Measurements from ENCODE around the gene EPAS1.

Gene EPAS1

DNA sequence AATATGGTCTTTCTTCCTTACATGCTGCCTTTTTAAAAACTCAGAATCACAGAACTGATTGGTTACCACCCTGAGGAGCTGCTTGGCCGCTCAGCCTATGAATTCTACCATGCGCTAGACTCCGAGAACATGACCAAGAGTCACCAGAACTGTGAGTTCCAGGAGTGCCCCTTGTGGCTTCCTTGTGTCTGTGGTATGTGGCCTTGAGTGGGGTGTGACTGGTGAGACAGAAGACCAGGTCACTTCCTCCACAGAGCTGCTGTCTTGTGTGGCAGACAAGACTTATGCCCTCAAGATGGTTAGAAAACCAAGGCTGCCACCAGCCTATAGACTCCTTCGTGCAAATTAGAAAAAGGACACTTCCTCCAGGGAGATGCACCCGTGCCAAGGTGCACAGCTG, 72.6 kb downstream of the EPAS1 start:
- H3K4me3 ChIP-seq (ENCODE audit: low read depth in 1 of 2, low read length in 2 of 2) = no peak overlapping the region
- peaks cover 0 to 5% of the 10 kb centered on the region in 2 donors for H3K4me1 ChIP-seq (ENCODE audit: control insufficient read depth in 1 of 2, insufficient read depth in 2 of 2, low read length in 2 of 2)
- no peaks in the 10 kb centered on the region for H3K27me3 ChIP-seq (ENCODE audit: control insufficient read depth in 1 of 2, insufficient read depth in 2 of 2, low read length in 2 of 2)
- H3K9me3 ChIP-seq (ENCODE audit: control insufficient read depth in 1 of 2, low read length in 2 of 2) = no peaks in the 10 kb centered on the region
- peaks cover 34 to 58% of the 10 kb centered on the region in 2 donors for H3K36me3 ChIP-seq (ENCODE audit: control insufficient read depth in 1 of 2, insufficient read depth in 2 of 2, low read length in 2 of 2)
- no peak overlapping the region for H3K9ac ChIP-seq (ENCODE audit: low read depth in 1 of 2, low read length in 2 of 2)
- H3K27ac ChIP-seq (ENCODE audit: low read depth, low read length) = no peak overlapping the region

DNA sequence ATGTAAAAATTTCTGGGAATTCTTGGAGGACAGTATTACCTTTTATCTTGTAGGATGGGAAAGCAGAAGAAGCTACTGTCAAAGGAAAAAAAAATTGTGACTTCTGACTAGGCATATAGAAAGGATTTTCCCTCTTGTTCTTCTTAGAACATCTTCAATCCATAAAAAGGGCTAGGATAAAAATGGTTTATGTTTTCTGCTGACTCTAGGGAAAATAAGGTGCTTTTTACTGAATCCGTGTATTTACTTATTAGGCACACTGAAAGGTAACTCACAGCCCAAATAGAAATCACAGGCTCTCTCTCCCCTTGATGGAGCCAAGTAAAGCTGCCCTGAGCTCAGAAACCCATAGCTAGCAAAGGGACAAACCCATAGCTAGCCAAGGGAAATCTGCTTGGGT, 74.6 kb downstream of the EPAS1 start:
- Histone ChIP-seq H3K27me3 (ENCODE audit: control insufficient read depth in 1 of 2, insufficient read depth in 2 of 2, low read length in 2 of 2) (no peaks in the 10 kb centered on the region), H3K4me1 (ENCODE audit: control insufficient read depth in 1 of 2, insufficient read depth in 2 of 2, low read length in 2 of 2) (no peaks in the 10 kb centered on the region), H3K9me3 (ENCODE audit: control insufficient read depth in 1 of 2, low read length in 2 of 2) (no peaks in the 10 kb centered on the region), H3K36me3 (ENCODE audit: control insufficient read depth in 1 of 2, insufficient read depth in 2 of 2, low read length in 2 of 2) (peaks cover 39 to 73% of the 10 kb centered on the region in 2 donors), H3K4me3 (ENCODE audit: low read depth in 1 of 2, low read length in 2 of 2) (no peak overlapping the region), H3K27ac (ENCODE audit: low read depth, low read length) (no peak overlapping the region), H3K9ac (ENCODE audit: low read depth in 1 of 2, low read length in 2 of 2) (no peak overlapping the region)

DNA sequence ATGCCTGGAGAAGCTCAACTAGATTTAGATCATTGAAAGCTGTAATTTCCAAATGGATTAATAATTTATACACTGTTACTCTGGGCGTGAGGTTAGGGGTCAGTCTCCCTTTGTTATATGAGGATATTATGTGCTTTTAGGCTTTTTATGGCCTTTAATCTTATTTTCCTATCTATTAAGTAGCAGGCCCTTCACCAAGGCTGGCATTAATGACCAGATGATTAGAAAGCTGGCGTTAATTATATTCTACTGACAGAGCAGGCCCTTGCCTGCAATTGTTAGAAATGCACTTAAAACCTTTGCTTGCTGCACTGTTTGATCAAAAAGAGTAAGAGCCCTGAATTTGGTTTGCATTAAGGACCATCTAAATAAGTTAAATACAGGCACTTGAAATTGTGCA, 75.3 kb downstream of the EPAS1 start:
- Histone ChIP-seq H3K36me3 (ENCODE audit: control insufficient read depth in 1 of 2, insufficient read depth in 2 of 2, low read length in 2 of 2) (peaks cover 41 to 74% of the 10 kb centered on the region in 2 donors), H3K27ac (ENCODE audit: low read depth, low read length) (no peak overlapping the region)

DNA sequence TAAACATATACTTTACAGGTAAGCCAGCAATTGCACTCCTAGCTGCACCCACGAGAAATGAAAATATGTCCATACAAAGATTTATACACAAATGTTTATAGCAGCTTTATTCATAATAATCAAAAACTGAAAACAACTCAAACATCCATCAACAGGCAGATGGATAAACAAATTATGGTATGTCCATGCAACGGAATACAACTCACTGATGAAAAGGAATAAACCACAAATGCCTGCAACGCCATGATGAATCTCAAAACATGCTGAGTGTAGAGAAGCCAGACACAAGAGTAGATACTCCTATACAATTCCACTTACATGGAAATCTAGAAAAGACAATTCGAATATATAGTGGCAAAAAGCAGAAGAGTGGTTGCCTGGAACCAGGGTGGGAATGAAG, 76.0 kb downstream of the EPAS1 start:
- Histone ChIP-seq H3K4me3 (ENCODE audit: low read depth in 1 of 2, low read length in 2 of 2) (no peak overlapping the region), H3K9ac (ENCODE audit: low read depth in 1 of 2, low read length in 2 of 2) (no peak overlapping the region), H3K27ac (ENCODE audit: low read depth, low read length) (no peak overlapping the region), H3K9me3 (ENCODE audit: control insufficient read depth in 1 of 2, low read length in 2 of 2) (no peaks in the 10 kb centered on the region), H3K36me3 (ENCODE audit: control insufficient read depth in 1 of 2, insufficient read depth in 2 of 2, low read length in 2 of 2) (peaks cover 47 to 81% of the 10 kb centered on the region in 2 donors), H3K27me3 (ENCODE audit: control insufficient read depth in 1 of 2, insufficient read depth in 2 of 2, low read length in 2 of 2) (no peaks in the 10 kb centered on the region), H3K4me1 (ENCODE audit: control insufficient read depth in 1 of 2, insufficient read depth in 2 of 2, low read length in 2 of 2) (no peaks in the 10 kb centered on the region)

More for the DNA sequence above, 75.3 kb downstream of the EPAS1 start:
- H3K4me1 ChIP-seq (ENCODE audit: control insufficient read depth in 1 of 2, insufficient read depth in 2 of 2, low read length in 2 of 2) = no peaks in the 10 kb centered on the region
- H3K9me3 ChIP-seq (ENCODE audit: control insufficient read depth in 1 of 2, low read length in 2 of 2) = no peaks in the 10 kb centered on the region
- no peak overlapping the region for H3K4me3 ChIP-seq (ENCODE audit: low read depth in 1 of 2, low read length in 2 of 2)
- no peak overlapping the region for H3K9ac ChIP-seq (ENCODE audit: low read depth in 1 of 2, low read length in 2 of 2)
- no peaks in the 10 kb centered on the region for H3K27me3 ChIP-seq (ENCODE audit: control insufficient read depth in 1 of 2, insufficient read depth in 2 of 2, low read length in 2 of 2)

DNA sequence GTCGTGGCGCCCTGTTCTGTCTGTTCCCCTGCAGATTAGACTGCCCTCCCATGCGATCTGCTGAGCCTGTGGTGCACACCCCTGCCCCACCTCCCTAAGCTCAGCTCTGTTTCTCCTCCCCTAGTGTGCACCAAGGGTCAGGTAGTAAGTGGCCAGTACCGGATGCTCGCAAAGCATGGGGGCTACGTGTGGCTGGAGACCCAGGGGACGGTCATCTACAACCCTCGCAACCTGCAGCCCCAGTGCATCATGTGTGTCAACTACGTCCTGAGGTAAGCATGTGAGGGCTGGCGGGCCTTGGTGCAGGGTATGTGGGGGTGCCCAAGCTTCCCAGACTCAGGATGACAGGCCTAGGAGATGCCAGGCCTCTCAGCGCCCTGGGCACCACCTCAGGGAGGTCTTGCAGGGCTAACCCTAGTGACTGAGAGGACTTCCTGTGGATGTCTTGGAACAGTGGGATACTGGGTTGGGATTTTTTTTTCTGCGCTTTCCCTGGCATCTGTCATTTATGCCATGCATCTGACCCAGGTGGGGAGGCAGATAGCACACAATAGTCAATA, 78.4 kb downstream of the EPAS1 start:
- Histone ChIP-seq H3K27me3 (ENCODE audit: control insufficient read depth in 1 of 2, insufficient read depth in 2 of 2, low read length in 2 of 2) (no peaks in the 10 kb centered on the region), H3K36me3 (ENCODE audit: control insufficient read depth in 1 of 2, insufficient read depth in 2 of 2, low read length in 2 of 2) (peaks cover 57 to 84% of the 10 kb centered on the region in 2 donors), H3K27ac (ENCODE audit: low read depth, low read length) (no peak overlapping the region), H3K9ac (ENCODE audit: low read depth in 1 of 2, low read length in 2 of 2) (no peak overlapping the region), H3K9me3 (ENCODE audit: control insufficient read depth in 1 of 2, low read length in 2 of 2) (no peaks in the 10 kb centered on the region), H3K4me3 (ENCODE audit: low read depth in 1 of 2, low read length in 2 of 2) (no peak overlapping the region), H3K4me1 (ENCODE audit: control insufficient read depth in 1 of 2, insufficient read depth in 2 of 2, low read length in 2 of 2) (no peaks in the 10 kb centered on the region)

DNA sequence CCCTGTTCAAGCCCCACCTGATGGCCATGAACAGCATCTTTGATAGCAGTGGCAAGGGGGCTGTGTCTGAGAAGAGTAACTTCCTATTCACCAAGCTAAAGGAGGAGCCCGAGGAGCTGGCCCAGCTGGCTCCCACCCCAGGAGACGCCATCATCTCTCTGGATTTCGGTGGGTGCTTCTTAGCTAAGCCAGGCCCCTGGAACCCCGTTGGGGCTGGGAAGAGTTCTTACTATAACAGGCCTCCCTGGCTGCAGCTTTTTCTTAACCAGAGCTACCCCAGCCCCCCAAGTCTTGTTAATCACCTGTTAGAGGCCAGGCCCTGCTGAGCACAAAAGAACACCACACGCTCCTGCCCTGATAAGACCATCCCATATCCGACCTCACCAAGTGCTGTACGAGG, 79.4 kb downstream of the EPAS1 start:
- no peak overlapping the region for H3K9ac ChIP-seq (ENCODE audit: low read depth in 1 of 2, low read length in 2 of 2)

DNA sequence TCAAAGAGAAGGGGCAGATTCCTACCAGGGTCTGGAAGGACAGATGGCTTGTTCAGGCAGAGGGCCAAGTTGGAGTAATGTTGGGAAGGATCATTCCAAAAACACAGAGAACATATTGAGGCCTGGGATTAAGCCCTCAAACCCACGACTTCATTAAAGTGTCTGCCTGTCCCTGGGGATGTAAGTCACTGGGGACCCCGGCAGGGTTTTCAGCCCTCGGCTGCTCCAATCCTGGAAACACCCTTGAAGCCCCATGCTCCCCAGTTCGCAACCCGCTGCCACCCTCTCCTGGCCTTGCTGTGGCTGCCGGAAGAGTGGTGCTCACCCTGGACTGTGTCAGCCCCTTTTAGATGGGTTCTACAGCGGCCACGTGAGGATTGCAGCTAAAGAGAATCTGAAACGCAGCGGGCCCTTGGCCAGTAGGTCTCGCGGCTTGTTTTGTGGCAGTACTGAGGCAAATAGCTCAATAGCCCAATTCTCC, 79.9 kb downstream of the EPAS1 start:
- Histone ChIP-seq H3K27me3 (ENCODE audit: control insufficient read depth in 1 of 2, insufficient read depth in 2 of 2, low read length in 2 of 2) (no peaks in the 10 kb centered on the region), H3K9ac (ENCODE audit: low read depth in 1 of 2, low read length in 2 of 2) (no peak overlapping the region), H3K4me1 (ENCODE audit: control insufficient read depth in 1 of 2, insufficient read depth in 2 of 2, low read length in 2 of 2) (no peaks in the 10 kb centered on the region)

More for the DNA sequence above, 79.4 kb downstream of the EPAS1 start:
- Histone ChIP-seq H3K4me1 (ENCODE audit: control insufficient read depth in 1 of 2, insufficient read depth in 2 of 2, low read length in 2 of 2) (no peaks in the 10 kb centered on the region), H3K27me3 (ENCODE audit: control insufficient read depth in 1 of 2, insufficient read depth in 2 of 2, low read length in 2 of 2) (no peaks in the 10 kb centered on the region), H3K36me3 (ENCODE audit: control insufficient read depth in 1 of 2, insufficient read depth in 2 of 2, low read length in 2 of 2) (peaks cover 51 to 84% of the 10 kb centered on the region in 2 donors), H3K4me3 (ENCODE audit: low read depth in 1 of 2, low read length in 2 of 2) (no peak overlapping the region), H3K27ac (ENCODE audit: low read depth, low read length) (no peak overlapping the region), H3K9me3 (ENCODE audit: control insufficient read depth in 1 of 2, low read length in 2 of 2) (no peaks in the 10 kb centered on the region)

DNA sequence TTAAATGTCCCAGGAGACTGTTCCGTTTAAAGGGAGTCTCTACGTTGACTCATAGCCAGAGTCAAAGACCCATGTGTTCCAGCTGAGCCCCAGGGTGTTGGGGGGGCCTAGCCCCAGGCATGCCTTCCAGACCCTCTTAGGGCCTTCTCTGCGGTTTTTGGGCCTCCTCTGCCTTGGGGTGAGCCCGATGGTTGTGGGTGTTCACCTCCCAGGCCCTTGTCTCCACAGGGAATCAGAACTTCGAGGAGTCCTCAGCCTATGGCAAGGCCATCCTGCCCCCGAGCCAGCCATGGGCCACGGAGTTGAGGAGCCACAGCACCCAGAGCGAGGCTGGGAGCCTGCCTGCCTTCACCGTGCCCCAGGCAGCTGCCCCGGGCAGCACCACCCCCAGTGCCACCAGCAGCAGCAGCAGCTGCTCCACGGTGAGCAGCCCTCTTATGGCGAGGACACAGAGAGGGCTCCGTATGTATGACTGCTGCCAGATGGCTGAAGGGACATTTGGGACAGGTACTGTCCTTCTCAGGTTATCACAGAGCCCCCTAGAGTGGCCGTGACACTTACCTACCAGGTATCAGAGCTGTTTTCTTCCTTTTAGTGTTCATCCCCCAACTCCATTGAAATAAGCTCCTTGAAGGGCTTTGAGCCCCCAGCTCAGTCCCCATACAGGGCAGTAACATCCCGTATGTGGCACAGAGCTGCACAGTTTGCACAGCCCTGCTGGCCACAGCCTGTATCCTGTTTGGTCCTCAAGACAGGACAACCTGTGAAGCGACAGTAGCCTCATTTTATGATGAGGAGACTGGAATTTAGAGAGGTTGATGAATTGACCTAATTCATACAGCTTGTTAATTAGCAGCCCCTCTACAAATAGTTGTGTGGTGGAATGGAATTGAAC, 80.7 kb downstream of the EPAS1 start:
- Histone ChIP-seq H3K9ac (ENCODE audit: low read depth in 1 of 2, low read length in 2 of 2) (no peak overlapping the region), H3K27ac (ENCODE audit: low read depth, low read length) (no peak overlapping the region), H3K4me1 (ENCODE audit: control insufficient read depth in 1 of 2, insufficient read depth in 2 of 2, low read length in 2 of 2) (no peaks in the 10 kb centered on the region), H3K4me3 (ENCODE audit: low read depth in 1 of 2, low read length in 2 of 2) (no peak overlapping the region), H3K27me3 (ENCODE audit: control insufficient read depth in 1 of 2, insufficient read depth in 2 of 2, low read length in 2 of 2) (no peaks in the 10 kb centered on the region), H3K9me3 (ENCODE audit: control insufficient read depth in 1 of 2, low read length in 2 of 2) (no peaks in the 10 kb centered on the region), H3K36me3 (ENCODE audit: control insufficient read depth in 1 of 2, insufficient read depth in 2 of 2, low read length in 2 of 2) (peaks cover 54 to 83% of the 10 kb centered on the region in 2 donors)

More for the DNA sequence above, 79.9 kb downstream of the EPAS1 start:
- H3K9me3 ChIP-seq (ENCODE audit: control insufficient read depth in 1 of 2, low read length in 2 of 2) = no peaks in the 10 kb centered on the region
- H3K4me3 ChIP-seq (ENCODE audit: low read depth in 1 of 2, low read length in 2 of 2) = no peak overlapping the region
- no peak overlapping the region for H3K27ac ChIP-seq (ENCODE audit: low read depth, low read length)
- peaks cover 52 to 82% of the 10 kb centered on the region in 2 donors for H3K36me3 ChIP-seq (ENCODE audit: control insufficient read depth in 1 of 2, insufficient read depth in 2 of 2, low read length in 2 of 2)

DNA sequence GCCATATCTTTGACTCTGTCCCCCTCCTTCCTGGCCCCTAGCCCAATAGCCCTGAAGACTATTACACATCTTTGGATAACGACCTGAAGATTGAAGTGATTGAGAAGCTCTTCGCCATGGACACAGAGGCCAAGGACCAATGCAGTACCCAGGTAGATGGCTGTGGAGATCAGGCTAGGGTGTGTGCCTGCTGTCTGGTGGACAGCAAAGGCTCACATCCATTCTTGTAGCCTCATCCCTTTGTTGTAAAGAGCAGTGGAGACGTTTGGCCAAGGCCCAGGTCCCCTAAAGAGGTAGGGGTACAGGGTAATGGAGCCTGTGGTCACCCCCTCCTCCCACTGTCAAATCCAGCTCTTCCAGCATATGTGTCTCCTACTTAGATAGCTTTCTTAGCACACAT, 81.4 kb downstream of the EPAS1 start:
- H3K4me1 ChIP-seq (ENCODE audit: control insufficient read depth in 1 of 2, insufficient read depth in 2 of 2, low read length in 2 of 2) = no peaks in the 10 kb centered on the region
- peaks cover 51 to 83% of the 10 kb centered on the region in 2 donors for H3K36me3 ChIP-seq (ENCODE audit: control insufficient read depth in 1 of 2, insufficient read depth in 2 of 2, low read length in 2 of 2)
- no peaks in the 10 kb centered on the region for H3K27me3 ChIP-seq (ENCODE audit: control insufficient read depth in 1 of 2, insufficient read depth in 2 of 2, low read length in 2 of 2)
- no peak overlapping the region for H3K9ac ChIP-seq (ENCODE audit: low read depth in 1 of 2, low read length in 2 of 2)
- H3K27ac ChIP-seq (ENCODE audit: low read depth, low read length) = no peak overlapping the region
- no peak overlapping the region for H3K4me3 ChIP-seq (ENCODE audit: low read depth in 1 of 2, low read length in 2 of 2)
- no peaks in the 10 kb centered on the region for H3K9me3 ChIP-seq (ENCODE audit: control insufficient read depth in 1 of 2, low read length in 2 of 2)

Measured in duodenal mucosa (tissue), 2 donors.